Purkinje cell (primary cell): ENCODE results near the gene MYO10. TPM values are rescaled to one million over a fixed set of nuclear protein-coding genes. Genes with fewer than 3 reads are reported as not detected.

Experiments used
- polyA plus RNA-seq: library from polyadenylated mRNA; unstranded; fragments of >200 nt; fragmentation: Nextera tagmentation; gene quantifications from 2 replicates; pipeline ENCODE4 v1.2.1, GENCODE V29; 2014

MYO10 gene
- 99.8 and 114 TPM in 2 replicates for polyA plus RNA-seq

GRCh38 chr5:16936150-16936988, at the start of gene MYO10:
TSS of gene MYO10 (minus strand) at chr5:16936288. CDS start at chr5:16935808, 480 bp downstream.

GRCh38 chr5:16616536-16617273, 319.4 kb downstream of the MYO10 start, which contains the start of gene RETREG1:
TSS of gene RETREG1 (minus strand) at chr5:16616997. CDS start at chr5:16616971, 26 bp downstream.

